Tibial nerve (tissue), 4 donors: ENCODE data around the gene SHMT1. TPM values are rescaled to one million over a fixed set of nuclear protein-coding genes. Genes with fewer than 3 reads are reported as not detected.
A peak's percentile ranks its signal among the peaks of the same experiment; 100 is the strongest.
"Not testable (repeated sequence)": the region's sequence is repeated elsewhere in the genome, so short reads cannot be mapped to it uniquely, and the experiment has no call there.

ENCODE experiments used
- DNase-seq, 2 donors: peaks; one replicate each; pipeline ENCODE4 v3.0.0-alpha.2; 2019; ENCODE audit warnings: low spot score in 2 of 2
- H3K27ac ChIP-seq, 4 donors: fragments of 200-600 bp; sonication (generic) in 3 of 4; one replicate each; pipeline ENCODE4 v1.5.1; 2017 to 2019; ENCODE audit warnings: mild to moderate bottlenecking in 1 of 4
- H3K27me3 ChIP-seq, 2 donors: fragments of 200-600 bp; sonication (generic) in 1 of 2; one replicate each; pipeline versions ENCODE4 v1.5.1 to v1.6.0; 2017 to 2019
- H3K36me3 ChIP-seq, 3 donors: fragments of 200-600 bp; sonication (generic); one replicate each; pipeline ENCODE4 v1.5.1; 2018 to 2019
- H3K4me1 ChIP-seq, 4 donors: fragments of 200-600 bp; sonication (generic) in 3 of 4; one replicate each; pipeline ENCODE4 v1.5.1; 2017 to 2019
- H3K4me3 ChIP-seq, 4 donors: fragments of 200-600 bp; sonication (generic) in 3 of 4; one replicate each; pipeline ENCODE4 v1.5.1; 2017 to 2019; ENCODE audit warnings: mild to moderate bottlenecking in 1 of 4, moderate library complexity in 1 of 4
- H3K9me3 ChIP-seq, 4 donors: fragments of 200-600 bp; sonication (generic) in 3 of 4; one replicate each; pipeline ENCODE4 v1.5.1; 2017 to 2019
- CTCF ChIP-seq, 5 experiments: fragments of 200-600 bp in 3 of 5; fragments of 450-650 bp in 2 of 5; sonication (generic) in 3 of 5; IDR thresholded peaks; one replicate each; pipeline ENCODE4 v1.5.1; 2016 to 2019; ENCODE audit warnings: antibody characterized with exemption in 5 of 5, mild to moderate bottlenecking in 3 of 5, moderate library complexity in 2 of 5
- EP300 ChIP-seq, 2 donors: sonication (generic); formaldehyde crosslinking; IDR thresholded peaks; one replicate each; pipeline ENCODE4 v1.6.1; 2017; ENCODE audit warnings: antibody characterized with exemption in 2 of 2, mild to moderate bottlenecking in 1 of 2
- POLR2A ChIP-seq, 2 donors: fragments of 450-650 bp; IDR thresholded peaks; one replicate each; pipeline ENCODE4 v1.6.1; 2017; ENCODE audit warnings: antibody characterized with exemption in 2 of 2, mild to moderate bottlenecking in 2 of 2, moderate library complexity in 2 of 2
- WGBS, 2 donors: methylation state at CpG; one replicate each; pipeline ENCODE4 v1.1.5; 2018; 5-methylcytosine and 5-hydroxymethylcytosine counted together
- total RNA-seq, 4 donors: library from RNA; depleted of rRNA; stranded (reverse); fragments of >200 nt; gene quantifications; one replicate each; pipeline ENCODE4 v1.1.0, GENCODE V29; 2016

The SHMT1 gene
- total RNA-seq, 4 donors from 2014 or later: 48.0 to 69.5 (median 59.3) TPM

GRCh38 chr17:18380471-18381157 lies 17.3 kb upstream of the SHMT1 start:
- TF ChIP-seq CTCF (IDR thresholded peaks at IDR 0.05) (no peak), EP300 (IDR thresholded peaks at IDR 0.05) (no peak), POLR2A (IDR thresholded peaks at IDR 0.05) (no peak)
- H3K4me3 ChIP-seq: no peak overlapping the region
- H3K9me3 ChIP-seq: peaks cover 0 to 4% (median 0%) of the 10 kb centered on the region in 4 donors
- WGBS, 2 donors: 50 to 67% methylated on average over 7 to 10 of the region's 15 CpGs
- no peaks in the 10 kb centered on the region for H3K36me3 ChIP-seq
- peaks cover 0 to 46% of the 10 kb centered on the region in 2 donors for H3K27me3 ChIP-seq
- DNase-seq: no peak
- H3K27ac ChIP-seq: no peak overlapping the region
- peaks cover 0 to 5% (median 2%) of the 10 kb centered on the region in 4 donors for H3K4me1 ChIP-seq

- Histone ChIP-seq H3K27me3 (peaks cover 0 to 46% of the 10 kb centered on the region in 2 donors), H3K27ac (no peak overlapping the region), H3K4me3 (no peak overlapping the region), H3K36me3 (no peaks in the 10 kb centered on the region), H3K9me3 (peaks cover 0 to 9% (median 0%) of the 10 kb centered on the region in 4 donors), H3K4me1 (peaks cover 0 to 5% (median 2%) of the 10 kb centered on the region in 4 donors)
- TF ChIP-seq EP300 (IDR thresholded peaks at IDR 0.05) (no peak), CTCF (IDR thresholded peaks at IDR 0.05) (no peak), POLR2A (IDR thresholded peaks at IDR 0.05) (no peak)
- 71 to 81% methylated on average over 13 to 16 of the region's 16 CpGs for WGBS, 2 donors
- DNase-seq: no peak
These were observed 16.1 kb upstream of the SHMT1 start for GRCh38 chr17:18379246-18380146.

GRCh38 chr17:18378614-18379013 lies 15.3 kb upstream of the SHMT1 start:
- H3K27ac ChIP-seq, DNase-seq, H3K9me3 ChIP-seq, H3K4me3 ChIP-seq, H3K4me1 ChIP-seq, H3K36me3 ChIP-seq: not testable (repeated sequence)
- WGBS, 2 donors: 82 to 86% methylated on average over 5 of the region's 5 CpGs
- peaks cover 0 to 40% of the 10 kb centered on the region in 2 donors for H3K27me3 ChIP-seq

- TF ChIP-seq CTCF (IDR thresholded peaks at IDR 0.05): no peak
- no peak for TF ChIP-seq EP300 (IDR thresholded peaks at IDR 0.05)
- TF ChIP-seq POLR2A (IDR thresholded peaks at IDR 0.05): no peak
These were observed 14.8 kb upstream of the SHMT1 start for GRCh38 chr17:18378205-18378505.

GRCh38 chr17:18377437-18378204 lies 14.3 kb upstream of the SHMT1 start, which contains the start of gene EVPLL:
EVPLL (plus strand) TSS chr17:18377778; CDS start chr17:18380938, 3,160 bp downstream.
- Histone ChIP-seq H3K4me1 (no peaks in the 10 kb centered on the region), H3K9me3 (peaks cover 0 to 9% (median 0%) of the 10 kb centered on the region in 4 donors), H3K4me3 (no peak within 1 kb of the TSS), H3K27me3 (peaks cover 0 to 30% of the 10 kb centered on the region in 2 donors), H3K36me3 (no peaks in the 10 kb centered on the region), H3K27ac (no peak within 1 kb of the TSS)
- DNase-seq: peak in 1 of 2 donors; percentile 23
- TF ChIP-seq CTCF (IDR thresholded peaks at IDR 0.05) (no peak), EP300 (IDR thresholded peaks at IDR 0.05) (no peak), POLR2A (IDR thresholded peaks at IDR 0.05) (no peak)
- WGBS, 2 donors: 66 to 75% methylated on average over 11 to 16 of the region's 20 CpGs

More at GRCh38 chr17:18378205-18378505, 14.8 kb upstream of the SHMT1 start:
- DNase-seq: no peak
- Histone ChIP-seq H3K4me3 (no peak overlapping the region), H3K9me3 (peaks cover 0 to 9% (median 0%) of the 10 kb centered on the region in 4 donors), H3K36me3 (no peaks in the 10 kb centered on the region), H3K27me3 (peaks cover 0 to 35% of the 10 kb centered on the region in 2 donors), H3K27ac (no peak overlapping the region), H3K4me1 (peaks cover 0 to 5% (median 2%) of the 10 kb centered on the region in 4 donors)
- 100% methylated on average over 1 of the region's 2 CpGs for WGBS, 2 donors
